HepG2 (cell line): ENCODE measurements around the gene DOK5.

Source experiments
- BCLAF1 ChIP-seq: fragments of 450-650 bp; IDR thresholded peaks from 2 replicates; pipeline ENCODE4 v1.6.1; 2017; ENCODE audit warnings: mild to moderate bottlenecking
- CEBPB ChIP-seq: IDR thresholded peaks from 2 replicates; pipeline ENCODE4 v1.6.1; 2011; ENCODE audit warnings: low read depth, low read length, improper control_type of control experiment, borderline replicate concordance
- JUNB ChIP-seq: sonication (generic); formaldehyde crosslinking; IDR thresholded peaks from 2 replicates; pipeline ENCODE4 v1.8.0; 2022; ENCODE audit warnings: missing genetic modification reagents, mild to moderate bottlenecking, borderline replicate concordance
- JUND ChIP-seq: sonication (generic); formaldehyde crosslinking; IDR thresholded peaks from 2 replicates; pipeline ENCODE4 v1.8.0; 2022; ENCODE audit warnings: mild to moderate bottlenecking, missing genetic modification reagents
- REST ChIP-seq, 2 experiments: IDR thresholded peaks; 2 replicates each; pipeline ENCODE4 v1.6.1; 2011 to 2012; ENCODE audit warnings: low read length in 2 of 2, borderline replicate concordance in 1 of 2, low read depth in 1 of 2, mild to moderate bottlenecking in 1 of 2, moderate library complexity in 1 of 2
- SMC3 ChIP-seq: IDR thresholded peaks from 2 replicates; pipeline ENCODE4 v1.6.1; 2011; ENCODE audit warnings: low read length, improper control_type of control experiment
- ZBTB26 ChIP-seq: IDR thresholded peaks from 2 replicates; pipeline ENCODE4 v1.6.1; 2016; ENCODE audit warnings: missing compliant biosample characterization, missing genetic modification reagents, borderline replicate concordance
- ZNF629 ChIP-seq: sonication (generic); formaldehyde crosslinking; conservative IDR thresholded peaks from 2 replicates; pipeline ENCODE4 v1.5.0; 2020; ENCODE audit warnings: missing genetic modification reagents
- ZZZ3 ChIP-seq: sonication (generic); formaldehyde crosslinking; IDR thresholded peaks from 2 replicates; pipeline ENCODE4 v1.4.0; 2020; ENCODE audit warnings: missing genetic modification reagents, mild to moderate bottlenecking, borderline replicate concordance
- TF ChIP-seq, protein P1 (sequence below): IDR thresholded peaks from 2 replicates; pipeline ENCODE4 v1.6.1; 2016; ENCODE audit warnings: low read depth

DNA sequence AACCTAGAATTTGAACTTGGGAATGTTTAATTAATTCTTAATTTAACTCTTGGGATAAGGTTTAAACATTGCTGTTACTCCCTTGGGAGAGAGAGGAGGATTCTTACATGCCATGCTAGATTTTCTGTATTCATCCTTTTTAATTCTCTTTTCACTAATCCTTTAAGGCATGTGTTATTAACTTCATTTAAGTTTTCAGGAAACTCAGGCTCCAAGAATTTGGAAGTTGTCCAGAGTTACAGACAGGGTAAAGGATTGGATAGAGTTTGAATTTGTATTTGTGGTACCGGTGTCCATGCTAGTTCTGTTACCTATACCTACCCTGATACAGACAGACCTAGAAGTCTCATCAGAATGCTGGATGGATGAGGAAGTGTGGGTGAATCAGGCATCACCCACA lies 23.7 kb downstream of the DOK5 start:
- TF ChIP-seq ZZZ3 (CRISPR knock-in tag) = no peak
- TF ChIP-seq CEBPB = no peak
- no peak for TF ChIP-seq JUND (CRISPR knock-in tag)
- no peak for TF ChIP-seq ZNF629 (CRISPR knock-in tag)
- no peak for TF ChIP-seq BCLAF1
- TF ChIP-seq ZBTB26 (CRISPR knock-in tag) = no peak
- TF ChIP-seq, protein P1, sequence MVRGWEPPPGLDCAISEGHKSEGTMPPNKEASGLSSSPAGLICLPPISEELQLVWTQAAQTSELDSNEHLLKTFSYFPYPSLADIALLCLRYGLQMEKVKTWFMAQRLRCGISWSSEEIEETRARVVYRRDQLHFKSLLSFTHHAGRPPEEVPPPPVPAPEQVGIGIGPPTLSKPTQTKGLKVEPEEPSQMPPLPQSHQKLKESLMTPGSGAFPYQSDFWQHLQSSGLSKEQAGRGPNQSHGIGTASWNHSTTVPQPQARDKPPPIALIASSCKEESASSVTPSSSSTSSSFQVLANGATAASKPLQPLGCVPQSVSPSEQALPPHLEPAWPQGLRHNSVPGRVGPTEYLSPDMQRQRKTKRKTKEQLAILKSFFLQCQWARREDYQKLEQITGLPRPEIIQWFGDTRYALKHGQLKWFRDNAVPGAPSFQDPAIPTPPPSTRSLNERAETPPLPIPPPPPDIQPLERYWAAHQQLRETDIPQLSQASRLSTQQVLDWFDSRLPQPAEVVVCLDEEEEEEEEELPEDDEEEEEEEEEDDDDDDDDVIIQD (CRISPR knock-in tag) = no peak
- no peak for TF ChIP-seq SMC3
- no peak for TF ChIP-seq JUNB (CRISPR knock-in tag)
- TF ChIP-seq REST (IDR thresholded peaks at IDR 0.05; ENCODE audit: borderline replicate concordance in 1 of 2, low read depth in 1 of 2, low read length in 2 of 2) = no peak
